Osteocyte (in vitro differentiated cells): ENCODE data around the gene HSBP1. TPM values are rescaled to one million over a fixed set of nuclear protein-coding genes. Genes with fewer than 3 reads are reported as not detected.

Experiments used
- DNase-seq: peaks from one replicate; pipeline ENCODE4 v3.0.0; 2021; ENCODE audit warnings: mixed read lengths; ENCODE audit not compliant: unreplicated experiment; ENCODE audit errors: extremely low spot score
- H3K27ac Mint-ChIP-seq: one replicate; pipeline ENCODE4 v1.8.0; 2021; ENCODE audit warnings: mild to moderate bottlenecking, mixed read lengths; ENCODE audit not compliant: unreplicated experiment
- H3K27me3 Mint-ChIP-seq: one replicate; pipeline ENCODE4 v1.8.0; 2021; ENCODE audit warnings: mixed read lengths; ENCODE audit not compliant: unreplicated experiment
- H3K36me3 Mint-ChIP-seq: one replicate; pipeline ENCODE4 v1.8.0; 2021; ENCODE audit warnings: mixed read lengths; ENCODE audit not compliant: unreplicated experiment
- H3K4me1 Mint-ChIP-seq: one replicate; pipeline ENCODE4 v1.8.0; 2021; ENCODE audit warnings: mixed read lengths; ENCODE audit not compliant: unreplicated experiment
- H3K4me3 Mint-ChIP-seq: one replicate; pipeline ENCODE4 v1.8.0; 2021; ENCODE audit warnings: mild to moderate bottlenecking, moderate library complexity, mixed read lengths; ENCODE audit not compliant: unreplicated experiment
- H3K9me3 Mint-ChIP-seq: one replicate; pipeline ENCODE4 v1.8.0; 2021; ENCODE audit warnings: mixed read lengths; ENCODE audit not compliant: unreplicated experiment
- total RNA-seq: library from RNA; stranded (reverse); gene quantifications from 2 replicates; pipeline ENCODE4 v1.2.1, GENCODE V29; 2021
- TF ChIP-seq, protein P1 (sequence below): fragments of 200-600 bp; sonication (generic); IDR thresholded peaks from 2 replicates; pipeline ENCODE4 v1.5.0; 2021; ENCODE audit warnings: antibody characterized with exemption, mild to moderate bottlenecking, moderate library complexity

HSBP1 gene
- total RNA-seq, 1 donor from 2014 or later = 96.9 TPM

DNA sequence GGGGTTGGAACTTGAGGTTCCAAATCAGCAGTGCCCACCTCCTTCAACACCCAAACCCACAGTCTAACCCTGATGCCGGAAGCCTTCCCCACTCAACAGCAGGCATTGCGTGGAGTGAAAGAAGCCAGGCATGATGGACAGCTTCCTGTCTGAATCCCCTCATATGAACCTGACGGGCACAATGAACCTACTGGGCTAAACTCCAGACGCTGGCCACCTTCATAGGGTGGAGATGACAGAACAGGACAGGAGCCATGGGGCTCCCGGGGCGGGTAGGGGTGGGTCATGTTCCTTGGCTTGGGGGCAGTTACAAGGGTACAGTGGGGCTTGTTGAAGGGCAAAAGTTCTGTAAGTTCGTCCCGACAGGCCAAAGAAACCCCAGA lies 460 bp upstream of the HSBP1 start:
- TF ChIP-seq, protein P1, sequence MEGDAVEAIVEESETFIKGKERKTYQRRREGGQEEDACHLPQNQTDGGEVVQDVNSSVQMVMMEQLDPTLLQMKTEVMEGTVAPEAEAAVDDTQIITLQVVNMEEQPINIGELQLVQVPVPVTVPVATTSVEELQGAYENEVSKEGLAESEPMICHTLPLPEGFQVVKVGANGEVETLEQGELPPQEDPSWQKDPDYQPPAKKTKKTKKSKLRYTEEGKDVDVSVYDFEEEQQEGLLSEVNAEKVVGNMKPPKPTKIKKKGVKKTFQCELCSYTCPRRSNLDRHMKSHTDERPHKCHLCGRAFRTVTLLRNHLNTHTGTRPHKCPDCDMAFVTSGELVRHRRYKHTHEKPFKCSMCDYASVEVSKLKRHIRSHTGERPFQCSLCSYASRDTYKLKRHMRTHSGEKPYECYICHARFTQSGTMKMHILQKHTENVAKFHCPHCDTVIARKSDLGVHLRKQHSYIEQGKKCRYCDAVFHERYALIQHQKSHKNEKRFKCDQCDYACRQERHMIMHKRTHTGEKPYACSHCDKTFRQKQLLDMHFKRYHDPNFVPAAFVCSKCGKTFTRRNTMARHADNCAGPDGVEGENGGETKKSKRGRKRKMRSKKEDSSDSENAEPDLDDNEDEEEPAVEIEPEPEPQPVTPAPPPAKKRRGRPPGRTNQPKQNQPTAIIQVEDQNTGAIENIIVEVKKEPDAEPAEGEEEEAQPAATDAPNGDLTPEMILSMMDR = no peak
- Mint-ChIP-seq H3K9me3 (no peaks in the 10 kb centered on the region), H3K4me3 (peak overlapping the region; percentile 98)

DNA sequence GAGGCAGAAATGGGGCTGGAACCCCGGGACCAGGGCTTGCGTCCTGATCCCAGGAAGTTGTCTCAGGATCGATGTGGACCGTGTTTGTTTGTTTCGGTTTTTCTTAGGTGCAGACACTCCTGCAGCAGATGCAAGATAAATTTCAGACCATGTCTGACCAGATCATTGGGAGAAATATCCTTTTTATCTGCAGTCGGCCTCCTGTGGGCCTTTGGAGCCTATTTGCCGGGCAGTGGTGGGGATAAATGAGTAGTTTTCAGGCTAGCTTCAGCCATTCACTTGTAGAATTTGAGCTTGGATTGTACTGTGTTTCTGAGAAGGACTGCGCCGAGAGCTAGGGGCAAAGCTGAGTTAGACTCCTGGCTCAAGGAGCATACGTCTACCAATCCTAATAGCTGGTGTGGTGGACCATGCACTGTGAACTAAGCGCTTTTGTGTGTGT lies 816 bp downstream of the HSBP1 start:
- TF ChIP-seq, protein P1 = no peak
- H3K4me3 Mint-ChIP-seq = peak overlapping the region; percentile 98
- H3K27ac Mint-ChIP-seq = peak overlapping the region; percentile 87
- H3K4me1 Mint-ChIP-seq = peaks cover 27% of the 10 kb centered on the region
- H3K9me3 Mint-ChIP-seq = no peaks in the 10 kb centered on the region
- no peak for DNase-seq
- H3K36me3 Mint-ChIP-seq = peaks cover 32% of the 10 kb centered on the region
- peaks cover 7% of the 10 kb centered on the region for H3K27me3 Mint-ChIP-seq

More for the DNA sequence above, 460 bp upstream of the HSBP1 start:
- peak overlapping the region; percentile 73 for H3K27ac Mint-ChIP-seq
- peaks cover 25% of the 10 kb centered on the region for H3K36me3 Mint-ChIP-seq
- peaks cover 7% of the 10 kb centered on the region for H3K27me3 Mint-ChIP-seq
- no peak for DNase-seq
- H3K4me1 Mint-ChIP-seq = peaks cover 26% of the 10 kb centered on the region

DNA sequence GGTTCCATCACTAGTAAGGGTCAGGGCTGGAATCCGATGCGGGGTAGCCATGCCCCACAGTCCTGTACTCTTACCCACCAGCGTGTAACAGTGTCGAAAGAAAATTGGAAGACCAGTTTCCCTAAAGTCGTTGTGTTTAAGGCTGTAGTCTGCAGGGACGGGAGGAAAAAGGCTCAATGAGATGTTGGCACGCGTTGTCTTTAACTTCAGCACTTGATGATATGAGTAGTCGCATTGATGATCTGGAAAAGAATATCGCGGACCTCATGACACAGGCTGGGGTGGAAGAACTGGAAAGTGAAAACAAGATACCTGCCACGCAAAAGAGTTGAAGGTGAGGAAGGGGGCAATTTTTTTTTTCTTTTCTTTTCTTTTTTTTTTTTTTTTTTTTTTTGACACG lies 1.3 kb downstream of the HSBP1 start:
- DNase-seq = no peak
- peak overlapping the region; percentile 87 for H3K27ac Mint-ChIP-seq
- no peaks in the 10 kb centered on the region for H3K9me3 Mint-ChIP-seq
- peaks cover 32% of the 10 kb centered on the region for H3K4me1 Mint-ChIP-seq
- H3K27me3 Mint-ChIP-seq = peaks cover 4% of the 10 kb centered on the region
- peak overlapping the region; percentile 98 for H3K4me3 Mint-ChIP-seq
- TF ChIP-seq, protein P1 = no peak
- peaks cover 32% of the 10 kb centered on the region for H3K36me3 Mint-ChIP-seq

DNA sequence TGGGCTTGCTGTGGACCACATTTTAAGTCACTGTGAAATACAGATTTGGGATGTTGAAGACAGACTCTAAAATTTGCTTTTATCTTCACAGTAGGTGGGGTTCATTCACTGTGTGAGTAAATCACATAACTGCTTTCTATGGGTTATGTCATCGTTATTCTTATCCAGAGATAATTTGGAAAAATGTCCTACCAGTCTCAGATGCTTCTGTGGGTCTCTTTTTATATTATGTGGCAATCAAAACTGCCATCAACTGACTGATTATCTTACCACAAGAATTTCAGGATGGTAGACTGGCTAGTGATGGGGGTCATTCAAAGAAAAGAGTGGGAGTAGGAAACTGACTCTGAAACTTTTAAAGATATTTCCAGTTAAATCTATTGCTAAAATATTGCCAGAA lies 3.1 kb downstream of the HSBP1 start:
- DNase-seq = no peak
- peaks cover 4% of the 10 kb centered on the region for H3K27me3 Mint-ChIP-seq
- H3K4me3 Mint-ChIP-seq = no peak overlapping the region
- peaks cover 41% of the 10 kb centered on the region for H3K4me1 Mint-ChIP-seq
- H3K36me3 Mint-ChIP-seq = peaks cover 32% of the 10 kb centered on the region
- TF ChIP-seq, protein P1 = no peak
- H3K27ac Mint-ChIP-seq = no peak overlapping the region
- H3K9me3 Mint-ChIP-seq = no peaks in the 10 kb centered on the region

DNA sequence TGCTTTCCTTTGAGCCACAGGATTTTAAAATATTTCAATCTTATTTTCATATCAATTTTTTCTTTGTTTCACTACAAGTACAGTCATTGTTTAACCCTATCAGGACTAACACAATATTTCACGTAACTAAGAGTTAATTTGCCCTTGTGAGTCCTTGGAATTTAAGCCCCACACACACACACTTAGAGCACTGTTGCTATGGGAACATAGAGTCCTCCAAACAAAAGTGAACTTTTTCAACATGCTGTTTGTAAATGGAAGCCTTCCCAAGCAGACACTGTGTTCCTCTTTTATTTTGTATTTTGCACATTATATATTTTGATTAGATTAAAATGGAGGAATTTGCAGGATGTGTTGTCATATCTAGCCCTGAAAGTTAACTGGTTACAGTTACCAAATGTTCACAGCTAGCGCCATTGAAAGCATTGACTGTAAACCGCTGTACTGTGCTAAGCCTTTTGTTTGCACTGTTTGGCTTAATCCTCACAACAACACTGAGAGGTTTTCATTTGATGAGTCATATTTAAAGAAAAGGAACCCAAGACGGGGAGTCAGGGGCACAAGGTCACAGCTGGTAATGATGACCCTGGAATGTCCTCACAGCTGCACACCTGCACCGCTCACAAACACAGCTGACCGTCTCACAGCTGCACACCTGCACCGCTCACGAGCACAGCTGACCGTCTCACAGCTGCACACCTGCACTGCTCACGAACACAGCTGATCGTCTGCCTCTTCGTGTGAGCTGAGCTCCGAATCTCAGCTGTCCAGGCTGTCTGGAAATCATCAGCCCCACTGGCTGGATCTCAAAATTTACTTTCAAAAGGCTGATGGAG lies 6.3 kb downstream of the HSBP1 start:
- H3K4me1 Mint-ChIP-seq = peaks cover 33% of the 10 kb centered on the region
- H3K36me3 Mint-ChIP-seq = peaks cover 24% of the 10 kb centered on the region
- no peak for DNase-seq
- TF ChIP-seq, protein P1 = no peak
- H3K27me3 Mint-ChIP-seq = peaks cover 10% of the 10 kb centered on the region
- H3K4me3 Mint-ChIP-seq = no peak overlapping the region
- H3K27ac Mint-ChIP-seq = peak overlapping the region; percentile 80
- H3K9me3 Mint-ChIP-seq = no peaks in the 10 kb centered on the region
